ENCODE measurements around the gene SCRN1. TPM values are rescaled to one million over a fixed set of nuclear protein-coding genes. Genes with fewer than 3 reads are reported as not detected.
"Not testable (repeated sequence)": the region's sequence is repeated elsewhere in the genome, so short reads cannot be mapped to it uniquely, and the experiment has no call there.

The SCRN1 gene
- total RNA-seq, 2 experiments from 2014 or later = 3.8 to 4.4 TPM

GRCh38 chr7:29962035-29962434, 27.6 kb downstream of the SCRN1 start:
- H3K9me3 Mint-ChIP-seq (ENCODE audit: low read depth) = no peaks in the 10 kb centered on the region
- ATAC-seq (no peak), DNase-seq (no peak)
- H3K4me1 Mint-ChIP-seq = no peaks in the 10 kb centered on the region
- ChIA-PET CTCF (no interaction called here), POLR2A (no interaction called here)
- intact Hi-C loops (cut with DNase I, micrococcal nuclease) = no loop called here
- H3K27me3 Mint-ChIP-seq = no peaks in the 10 kb centered on the region
- H3K27ac Mint-ChIP-seq = no peak overlapping the region
- H3K36me3 Mint-ChIP-seq (ENCODE audit: low read depth) = no peaks in the 10 kb centered on the region
- H3K4me3 Mint-ChIP-seq = no peak overlapping the region

- H3K4me1 Mint-ChIP-seq; H3K27ac Mint-ChIP-seq; DNase-seq; CTCF ChIA-PET; POLR2A ChIA-PET; H3K27me3 Mint-ChIP-seq; H3K36me3 Mint-ChIP-seq (ENCODE audit: low read depth); H3K9me3 Mint-ChIP-seq (ENCODE audit: low read depth); intact Hi-C loops (cut with DNase I, micrococcal nuclease); H3K4me3 Mint-ChIP-seq; ATAC-seq: not testable (repeated sequence)
Measured at GRCh38 chr7:29961611-29962010, 28.0 kb downstream of the SCRN1 start.

- H3K27ac Mint-ChIP-seq = no peak overlapping the region
- POLR2A ChIA-PET = no interaction called here
- intact Hi-C loops (cut with DNase I, micrococcal nuclease) = no loop called here
- CTCF ChIA-PET = interaction anchor here (0.6 to 0.7 kb wide), 3 partner anchors 103 to 605 kb away, joined by 3 to 4 read pairs (median 3); no protein-coding TSS in a partner anchor
- H3K27me3 Mint-ChIP-seq = no peaks in the 10 kb centered on the region
- H3K4me1 Mint-ChIP-seq = peaks cover 9% of the 10 kb centered on the region
- DNase-seq (no peak), ATAC-seq (no peak)
- no peak overlapping the region for H3K4me3 Mint-ChIP-seq
- no peaks in the 10 kb centered on the region for H3K36me3 Mint-ChIP-seq (ENCODE audit: low read depth)
- H3K9me3 Mint-ChIP-seq (ENCODE audit: low read depth) = no peaks in the 10 kb centered on the region
Measured at GRCh38 chr7:29958667-29959358, 30.8 kb downstream of the SCRN1 start.

- H3K27me3 Mint-ChIP-seq = no peaks in the 10 kb centered on the region
- ATAC-seq (no peak), DNase-seq (no peak)
- intact Hi-C loops (cut with DNase I, micrococcal nuclease) = no loop called here
- POLR2A ChIA-PET = no interaction called here
- H3K4me3 Mint-ChIP-seq = no peak overlapping the region
- peaks cover 9% of the 10 kb centered on the region for H3K4me1 Mint-ChIP-seq
- no peaks in the 10 kb centered on the region for H3K36me3 Mint-ChIP-seq (ENCODE audit: low read depth)
- H3K9me3 Mint-ChIP-seq (ENCODE audit: low read depth) = no peaks in the 10 kb centered on the region
- no peak overlapping the region for H3K27ac Mint-ChIP-seq
- CTCF ChIA-PET = interaction anchor here (0.7 kb wide), 1 partner anchor 104 kb away, joined by 4 read pairs; no protein-coding TSS in a partner anchor
Measured at GRCh38 chr7:29957521-29958310, 31.9 kb downstream of the SCRN1 start.

- ChIA-PET POLR2A (interaction anchor here (0.7 kb wide), 1 partner anchor 1706 kb away, joined by 3 read pairs; no protein-coding TSS in a partner anchor), CTCF (interaction anchor here (1.1 kb wide), 1 partner anchor 177 kb away, joined by 3 read pairs; no protein-coding TSS in a partner anchor)
- no peaks in the 10 kb centered on the region for H3K36me3 Mint-ChIP-seq (ENCODE audit: low read depth)
- H3K27ac Mint-ChIP-seq = no peak overlapping the region
- intact Hi-C loops (cut with DNase I, micrococcal nuclease) = no loop called here
- H3K9me3 Mint-ChIP-seq (ENCODE audit: low read depth) = no peaks in the 10 kb centered on the region
- no peaks in the 10 kb centered on the region for H3K27me3 Mint-ChIP-seq
- H3K4me3 Mint-ChIP-seq = no peak overlapping the region
- ATAC-seq (no peak), DNase-seq (no peak)
- H3K4me1 Mint-ChIP-seq = peaks cover 9% of the 10 kb centered on the region
Measured at GRCh38 chr7:29956487-29956836, 33.1 kb downstream of the SCRN1 start.

GRCh38 chr7:29955799-29956486, 33.7 kb downstream of the SCRN1 start:
- Mint-ChIP-seq H3K4me1 (peaks cover 9% of the 10 kb centered on the region), H3K27ac (no peak overlapping the region), H3K36me3 (ENCODE audit: low read depth) (no peaks in the 10 kb centered on the region), H3K9me3 (ENCODE audit: low read depth) (no peaks in the 10 kb centered on the region), H3K27me3 (peaks cover 1% of the 10 kb centered on the region), H3K4me3 (no peak overlapping the region)
- peak; percentile 86 for ATAC-seq
- POLR2A ChIA-PET = interaction anchor here (0.7 kb wide), 2 partner anchors 91 to 1707 kb away, joined by 3 read pairs; no protein-coding TSS in a partner anchor
- DNase-seq = peak; percentile 44
- CTCF ChIA-PET = interaction anchor here (1.1 kb wide), 1 partner anchor 177 kb away, joined by 3 read pairs; no protein-coding TSS in a partner anchor
- intact Hi-C loops (cut with DNase I, micrococcal nuclease) = no loop called here

- DNase-seq = no peak
- ATAC-seq = no peak
- H3K4me1 Mint-ChIP-seq = peaks cover 9% of the 10 kb centered on the region
- intact Hi-C loops (cut with DNase I, micrococcal nuclease) = no loop called here
- no peaks in the 10 kb centered on the region for H3K9me3 Mint-ChIP-seq (ENCODE audit: low read depth)
- H3K27me3 Mint-ChIP-seq = peaks cover 1% of the 10 kb centered on the region
- CTCF ChIA-PET = interaction anchor here (1.1 kb wide), 1 partner anchor 176 kb away, joined by 3 read pairs; no protein-coding TSS in a partner anchor
- POLR2A ChIA-PET = interaction anchor here (0.7 kb wide), 1 partner anchor 90 kb away, joined by 3 read pairs; no protein-coding TSS in a partner anchor
- no peak overlapping the region for H3K4me3 Mint-ChIP-seq
- H3K36me3 Mint-ChIP-seq (ENCODE audit: low read depth) = no peaks in the 10 kb centered on the region
- no peak overlapping the region for H3K27ac Mint-ChIP-seq
Measured at GRCh38 chr7:29955075-29955792, 34.4 kb downstream of the SCRN1 start.

- ChIA-PET POLR2A (no interaction called here), CTCF (interaction anchor here (1.3 kb wide), 1 partner anchor 15 kb away, joined by 6 read pairs; no protein-coding TSS in a partner anchor)
- Mint-ChIP-seq H3K4me3 (no peak overlapping the region), H3K27me3 (peaks cover 1% of the 10 kb centered on the region), H3K36me3 (ENCODE audit: low read depth) (no peaks in the 10 kb centered on the region), H3K9me3 (ENCODE audit: low read depth) (no peaks in the 10 kb centered on the region), H3K27ac (no peak overlapping the region), H3K4me1 (peaks cover 9% of the 10 kb centered on the region)
- DNase-seq = no peak
- ATAC-seq = no peak
- intact Hi-C loops (cut with DNase I, micrococcal nuclease) = no loop called here
Measured at GRCh38 chr7:29953726-29954347, 35.8 kb downstream of the SCRN1 start.

- ChIA-PET POLR2A (no interaction called here), CTCF (no interaction called here)
- Mint-ChIP-seq H3K4me3 (no peak overlapping the region), H3K4me1 (peaks cover 6% of the 10 kb centered on the region), H3K27me3 (peaks cover 1% of the 10 kb centered on the region), H3K36me3 (ENCODE audit: low read depth) (no peaks in the 10 kb centered on the region), H3K9me3 (ENCODE audit: low read depth) (no peaks in the 10 kb centered on the region), H3K27ac (no peak overlapping the region)
- DNase-seq (no peak), ATAC-seq (no peak)
- intact Hi-C loops (cut with DNase I, micrococcal nuclease) = no loop called here
Measured at GRCh38 chr7:29951206-29951605, 38.4 kb downstream of the SCRN1 start.

- no peak overlapping the region for H3K4me3 Mint-ChIP-seq
- ChIA-PET POLR2A (no interaction called here), CTCF (no interaction called here)
- H3K27me3 Mint-ChIP-seq = peaks cover 1% of the 10 kb centered on the region
- DNase-seq (no peak), ATAC-seq (no peak)
- intact Hi-C loops (cut with DNase I, micrococcal nuclease) = no loop called here
- H3K9me3 Mint-ChIP-seq (ENCODE audit: low read depth) = no peaks in the 10 kb centered on the region
- H3K36me3 Mint-ChIP-seq (ENCODE audit: low read depth) = no peaks in the 10 kb centered on the region
- H3K27ac Mint-ChIP-seq = no peak overlapping the region
- H3K4me1 Mint-ChIP-seq = no peaks in the 10 kb centered on the region
Measured at GRCh38 chr7:29950480-29950879, 39.1 kb downstream of the SCRN1 start.

- H3K9me3 Mint-ChIP-seq (ENCODE audit: low read depth) = no peaks in the 10 kb centered on the region
- no peak overlapping the region for H3K27ac Mint-ChIP-seq
- CTCF ChIA-PET = no interaction called here
- H3K36me3 Mint-ChIP-seq (ENCODE audit: low read depth) = no peaks in the 10 kb centered on the region
- no peak for DNase-seq
- no peaks in the 10 kb centered on the region for H3K4me1 Mint-ChIP-seq
- H3K4me3 Mint-ChIP-seq = no peak overlapping the region
- peaks cover 1% of the 10 kb centered on the region for H3K27me3 Mint-ChIP-seq
- POLR2A ChIA-PET = no interaction called here
- intact Hi-C loops (cut with DNase I, micrococcal nuclease) = no loop called here
- no peak for ATAC-seq
Measured at GRCh38 chr7:29948587-29948986, 41.0 kb downstream of the SCRN1 start.
